GM11168 (cell line): ENCODE measurements around the gene VPS36.
"Not testable (repeated sequence)": the region's sequence is repeated elsewhere in the genome, so short reads cannot be mapped to it uniquely, and the experiment has no call there.

Source experiments
- in situ Hi-C: fragments of 300-500 bp; cut with MboI; formaldehyde crosslinking; loops from one replicate; pipeline ENCODE4 v1.12.0; 2022; ENCODE audit warnings: low sequenced_read_pairs; ENCODE audit not compliant: unreplicated experiment

The VPS36 gene

GRCh38 chr13:52387721-52388120, 62.7 kb downstream of the VPS36 start:
- in situ Hi-C loops: no loop called here

- in situ Hi-C loops: no loop called here
These were observed 64.6 kb downstream of the VPS36 start for GRCh38 chr13:52385870-52386269.

GRCh38 chr13:52383366-52383765, 67.1 kb downstream of the VPS36 start:
- in situ Hi-C loops: no loop called here

GRCh38 chr13:52378312-52378711, 72.1 kb downstream of the VPS36 start:
- in situ Hi-C loops: no loop called here

- in situ Hi-C loops: no loop called here
These were observed 72.5 kb downstream of the VPS36 start for GRCh38 chr13:52377898-52378297.

GRCh38 chr13:52374873-52375411, 75.5 kb downstream of the VPS36 start:
- in situ Hi-C loops: no loop called here

GRCh38 chr13:52374389-52374788, 76.0 kb downstream of the VPS36 start:
- in situ Hi-C loops: no loop called here

- in situ Hi-C loops: not testable (repeated sequence)
These were observed 77.2 kb downstream of the VPS36 start for GRCh38 chr13:52373277-52373676.

GRCh38 chr13:52371736-52372247, 78.6 kb downstream of the VPS36 start:
- in situ Hi-C loops: no loop called here

GRCh38 chr13:52366291-52366690, 84.1 kb downstream of the VPS36 start:
- in situ Hi-C loops: no loop called here
